ENCODE measurements around the gene TSPAN10. TPM values are rescaled to one million over a fixed set of nuclear protein-coding genes. Genes with fewer than 3 reads are reported as not detected.

TSPAN10 gene
- total and polyA plus RNA-seq, 2 of the 8 experiments (the other 6 are each of a cell fraction or from before 2014, with no cell fraction given): 0.99 to 1.1 TPM

DNA sequence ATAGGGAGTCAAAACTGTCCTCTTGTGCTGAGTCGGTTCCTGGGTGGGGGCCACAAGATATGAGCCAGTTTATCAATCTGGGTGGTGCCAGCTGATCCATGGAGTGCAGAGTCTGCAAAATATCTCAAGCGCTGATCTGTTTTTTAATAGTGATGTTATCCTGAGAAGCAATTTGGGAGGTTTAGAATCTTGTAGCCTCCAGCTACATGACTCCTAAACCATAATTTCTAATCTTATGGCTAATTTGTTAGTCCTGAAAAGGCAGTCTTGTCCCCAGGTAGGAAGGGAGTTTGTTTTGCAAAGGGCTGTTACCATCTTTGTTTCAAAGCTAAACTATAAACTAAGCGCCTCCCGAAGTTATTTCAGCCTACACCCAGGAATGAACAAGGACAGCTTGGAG, 1.7 kb downstream of the TSPAN10 start:
- no peak overlapping the region for H4K91ac ChIP-seq (replicated peaks; ENCODE audit: insufficient read length, low read length)
- H2BK20ac ChIP-seq (ENCODE audit: low read length): no peak overlapping the region
- H3K14ac ChIP-seq (ENCODE audit: insufficient read length): no peak overlapping the region
- no peaks in the 10 kb centered on the region for H3K9me3 ChIP-seq (ENCODE audit: insufficient read depth in 2 of 2, low read depth in 1 of 2, low read length in 1 of 2)
- H3K4me3 ChIP-seq (ENCODE audit: extremely low read depth in 1 of 4, insufficient read depth in 2 of 4, low read depth in 3 of 4, low read length in 4 of 4): no peak overlapping the region
- FAIRE-seq (no peak), DNase-seq (ENCODE audit: low read depth in 1 of 2, low spot score in 2 of 2) (no peak)
- H3K79me2 ChIP-seq (ENCODE audit: control insufficient read depth in 1 of 2, insufficient read depth in 2 of 2, low read length in 2 of 2): peaks cover 7 to 27% of the 10 kb centered on the region in 2 experiments; a peak in 3 of 4 replicates
- no peaks in the 10 kb centered on the region; a peak in 1 of 8 replicates for H3K36me3 ChIP-seq (ENCODE audit: control insufficient read depth in 2 of 4, insufficient read depth in 4 of 4, low read length in 3 of 4)
- no peaks in the 10 kb centered on the region for H3K27me3 ChIP-seq (replicated peaks in 1 of 4; ENCODE audit: control insufficient read depth in 3 of 4, extremely low read depth in 1 of 4, insufficient read depth in 3 of 4, low read length in 3 of 4)
- no peak overlapping the region for H4K5ac ChIP-seq (ENCODE audit: insufficient read length, low read depth, low read length)
- H3K9ac ChIP-seq (replicated peaks in 1 of 4; ENCODE audit: extremely low read depth in 1 of 4, low read depth in 3 of 4, low read length in 3 of 4): no peak overlapping the region
- no peak overlapping the region for H2BK120ac ChIP-seq (replicated peaks; ENCODE audit: low read depth, low read length)
- no peaks in the 10 kb centered on the region for H3K79me1 ChIP-seq (ENCODE audit: low read depth, low read length)
- CTCF ChIA-PET (ENCODE audit: partially characterized antibody): interaction anchor here (0.9 to 1.7 kb wide), 4 partner anchors 15 to 198 kb away, joined by 3 to 6 read pairs (median 3); no protein-coding TSS in a partner anchor
- no peak overlapping the region for H4K8ac ChIP-seq (ENCODE audit: extremely low read depth, insufficient read depth, low read length)
- H3K27ac ChIP-seq (ENCODE audit: low read depth, low read length): no peak overlapping the region
- 91% methylated on average over 4 of the region's 4 CpGs; no CpG with 5 or more reads in 1 of the 2 experiments for WGBS, 2 experiments (ENCODE audit: extremely low coverage in 1 of 2, insufficient coverage in 1 of 2, insufficient read length in 1 of 2, insufficient replicate concordance in 2 of 2, low coverage in 1 of 2, low lambda C conversion rate in 2 of 2, missing lambda C conversion rate in 1 of 2)
- H3K4me1 ChIP-seq (replicated peaks in 1 of 4; ENCODE audit: control insufficient read depth in 3 of 4, insufficient read depth in 4 of 4, low read length in 3 of 4): no peaks in the 10 kb centered on the region
- no peaks in the 10 kb centered on the region for H4K20me1 ChIP-seq (replicated peaks in 1 of 2; ENCODE audit: control insufficient read depth in 1 of 2, insufficient read depth in 2 of 2, low read length in 2 of 2)
- H3K4ac ChIP-seq (replicated peaks; ENCODE audit: insufficient read length, low read depth, low read length): no peak overlapping the region
- no peak overlapping the region for H2BK15ac ChIP-seq (ENCODE audit: low read length)
- H3K4me2 ChIP-seq (ENCODE audit: insufficient read depth in 1 of 2, low read depth in 2 of 2, low read length in 2 of 2): no peak overlapping the region
- POLR2A ChIA-PET (ENCODE audit: partially characterized antibody): interaction anchor here (0.6 kb wide), 1 partner anchor 1089 kb away, joined by 3 read pairs; no protein-coding TSS in a partner anchor
- H2BK12ac ChIP-seq (ENCODE audit: low read depth, low read length): no peak overlapping the region
- no peak overlapping the region for H3K18ac ChIP-seq (ENCODE audit: extremely low read depth, low read length)
- no peak overlapping the region for H2AFZ ChIP-seq (ENCODE audit: low read length)
- peaks cover 3% of the 10 kb centered on the region; the same call in 1 of the 2 replicates for H3K23me2 ChIP-seq (ENCODE audit: low read depth, low read length)
- H3K56ac ChIP-seq (replicated peaks; ENCODE audit: insufficient read length, low read depth, low read length): no peak overlapping the region
- no peak overlapping the region for H2BK5ac ChIP-seq (ENCODE audit: low read depth, low read length)
- no peak overlapping the region for H2AK5ac ChIP-seq (ENCODE audit: low read depth, low read length)
- no peak overlapping the region for H3K23ac ChIP-seq (ENCODE audit: insufficient read length)
- TF ChIP-seq TCF12 (IDR thresholded peaks at IDR 0.05; ENCODE audit: low read depth, low read length) (no peak), RAD21 (IDR thresholded peaks at IDR 0.05 in 1 of 2, conservative IDR thresholded peaks at IDR 0.05 in 1 of 2; ENCODE audit: low read depth in 2 of 2, low read length in 2 of 2) (no peak), NRF1 (IDR thresholded peaks at IDR 0.05; ENCODE audit: low read depth, low read length) (no peak), GABPA (IDR thresholded peaks at IDR 0.05; ENCODE audit: borderline replicate concordance, insufficient read depth, low read length) (no peak), USF2 (IDR thresholded peaks at IDR 0.05; ENCODE audit: low read length) (no peak), RBBP5 (IDR thresholded peaks at IDR 0.05; ENCODE audit: borderline replicate concordance, low read depth, low read length) (no peak), SIN3A (conservative IDR thresholded peaks at IDR 0.05 in 1 of 2, IDR thresholded peaks at IDR 0.05 in 1 of 2; ENCODE audit: low read depth in 1 of 2, low read length in 2 of 2) (no peak), POLR2A (IDR thresholded peaks at IDR 0.05; ENCODE audit: control extremely low read depth in 1 of 2, low read depth in 2 of 2, low read length in 2 of 2) (no peak), BRCA1 (IDR thresholded peaks at IDR 0.05; ENCODE audit: low read depth, low read length) (no peak), CHD2 (IDR thresholded peaks at IDR 0.05; ENCODE audit: low read length) (no peak), BCL11A (IDR thresholded peaks at IDR 0.05; ENCODE audit: low read depth in 2 of 2, low read length in 2 of 2) (no peak), KDM5A (IDR thresholded peaks at IDR 0.05; ENCODE audit: low read length) (no peak), TAF7 (optimal IDR thresholded peaks at IDR 0.05; ENCODE audit: borderline replicate concordance, low read depth, low read length) (no peak)

All from H1 (cell line).